Activated naive CD4-positive, alpha-beta T cell treated with anti-CD3 and anti-CD28 coated beads for 36 hours (primary cell): ENCODE data around the gene EID2B. TPM values are rescaled to one million over a fixed set of nuclear protein-coding genes. Genes with fewer than 3 reads are reported as not detected.

Experiments used
- CTCF ChIA-PET: fragments of 350-600 bp; sonication (Branson Sonifier 250); formaldehyde crosslinking; loops from one replicate; lab custom pipeline; 2021; ENCODE audit warnings: antibody characterized with exemption; lab: Charles Lee
- DNase-seq: peaks from one replicate; pipeline ENCODE4 v3.0.0-alpha.2; 2020
- H3K27ac Mint-ChIP-seq: one replicate; pipeline ENCODE4 v1.8.0; 2021; ENCODE audit warnings: mild to moderate bottlenecking, mixed read lengths
- H3K27me3 Mint-ChIP-seq: one replicate; pipeline ENCODE4 v1.8.0; 2021; ENCODE audit warnings: low read depth, mixed read lengths
- H3K36me3 Mint-ChIP-seq: one replicate; pipeline ENCODE4 v1.8.0; 2021; ENCODE audit warnings: low read depth, mixed read lengths
- H3K4me1 Mint-ChIP-seq: one replicate; pipeline ENCODE4 v1.8.0; 2021; ENCODE audit warnings: low read depth, mixed read lengths
- H3K4me3 Mint-ChIP-seq: one replicate; pipeline ENCODE4 v1.8.0; 2021; ENCODE audit warnings: mild to moderate bottlenecking, moderate library complexity, mixed read lengths
- H3K9me3 Mint-ChIP-seq: one replicate; pipeline ENCODE4 v1.8.0; 2021; ENCODE audit warnings: mixed read lengths
- intact Hi-C: fragments of 100-400 bp; cut with micrococcal nuclease; formaldehyde crosslinking; loops from one replicate; pipeline ENCODE4 v1.15.1; 2023
- total RNA-seq, 2 experiments: library from RNA; stranded (reverse); gene quantifications; one replicate each; pipeline ENCODE4 v1.2.3, GENCODE V29; 2021

EID2B gene
- total RNA-seq, 2 experiments from 2014 or later = 5.7 to 6.2 TPM

GRCh38 chr19:39508629-39509028, 24.0 kb downstream of the EID2B start:
- intact Hi-C loops = no loop called here
- Mint-ChIP-seq H3K4me3 (no peak overlapping the region), H3K27me3 (peaks cover 52% of the 10 kb centered on the region), H3K9me3 (no peaks in the 10 kb centered on the region), H3K4me1 (peaks cover 16% of the 10 kb centered on the region), H3K36me3 (no peaks in the 10 kb centered on the region), H3K27ac (no peak overlapping the region)
- CTCF ChIA-PET = interaction anchor here (0.7 to 3.6 kb wide), 2 partner anchors 13 to 25 kb away, joined by 3 to 22 read pairs; partner anchors contain the start of gene EID2B
- DNase-seq = no peak

- no peak for DNase-seq
- CTCF ChIA-PET = interaction anchor here (0.7 to 3.6 kb wide), 2 partner anchors 10 to 25 kb away, joined by 3 to 22 read pairs; partner anchors contain the start of gene EID2B
- Mint-ChIP-seq H3K36me3 (no peaks in the 10 kb centered on the region), H3K27me3 (peaks cover 52% of the 10 kb centered on the region), H3K27ac (no peak overlapping the region), H3K9me3 (no peaks in the 10 kb centered on the region), H3K4me3 (peak overlapping the region; percentile 74), H3K4me1 (peaks cover 23% of the 10 kb centered on the region)
- intact Hi-C loops = no loop called here
Measured at GRCh38 chr19:39507715-39508364, 24.8 kb downstream of the EID2B start.

- peak overlapping the region; percentile 74 for H3K4me3 Mint-ChIP-seq
- intact Hi-C loops = no loop called here
- CTCF ChIA-PET = interaction anchor here (0.7 to 3.6 kb wide), 2 partner anchors 9 to 26 kb away, joined by 3 to 22 read pairs; partner anchors contain the start of gene EID2B
- peaks cover 23% of the 10 kb centered on the region for H3K4me1 Mint-ChIP-seq
- DNase-seq = peak; percentile 45
- H3K27me3 Mint-ChIP-seq = peaks cover 49% of the 10 kb centered on the region
- no peaks in the 10 kb centered on the region for H3K9me3 Mint-ChIP-seq
- H3K27ac Mint-ChIP-seq = no peak overlapping the region
- H3K36me3 Mint-ChIP-seq = no peaks in the 10 kb centered on the region
Measured at GRCh38 chr19:39506944-39507714, 25.5 kb downstream of the EID2B start.

GRCh38 chr19:39506598-39506943, 26.1 kb downstream of the EID2B start:
- intact Hi-C loops = no loop called here
- CTCF ChIA-PET = interaction anchor here (3.6 kb wide), 1 partner anchor 27 kb away, joined by 22 read pairs; the partner anchor contains the start of gene EID2B
- Mint-ChIP-seq H3K27me3 (peaks cover 51% of the 10 kb centered on the region), H3K9me3 (no peaks in the 10 kb centered on the region), H3K4me3 (peak overlapping the region; percentile 55), H3K36me3 (no peaks in the 10 kb centered on the region), H3K27ac (no peak overlapping the region), H3K4me1 (peaks cover 23% of the 10 kb centered on the region)
- DNase-seq = no peak

DNA sequence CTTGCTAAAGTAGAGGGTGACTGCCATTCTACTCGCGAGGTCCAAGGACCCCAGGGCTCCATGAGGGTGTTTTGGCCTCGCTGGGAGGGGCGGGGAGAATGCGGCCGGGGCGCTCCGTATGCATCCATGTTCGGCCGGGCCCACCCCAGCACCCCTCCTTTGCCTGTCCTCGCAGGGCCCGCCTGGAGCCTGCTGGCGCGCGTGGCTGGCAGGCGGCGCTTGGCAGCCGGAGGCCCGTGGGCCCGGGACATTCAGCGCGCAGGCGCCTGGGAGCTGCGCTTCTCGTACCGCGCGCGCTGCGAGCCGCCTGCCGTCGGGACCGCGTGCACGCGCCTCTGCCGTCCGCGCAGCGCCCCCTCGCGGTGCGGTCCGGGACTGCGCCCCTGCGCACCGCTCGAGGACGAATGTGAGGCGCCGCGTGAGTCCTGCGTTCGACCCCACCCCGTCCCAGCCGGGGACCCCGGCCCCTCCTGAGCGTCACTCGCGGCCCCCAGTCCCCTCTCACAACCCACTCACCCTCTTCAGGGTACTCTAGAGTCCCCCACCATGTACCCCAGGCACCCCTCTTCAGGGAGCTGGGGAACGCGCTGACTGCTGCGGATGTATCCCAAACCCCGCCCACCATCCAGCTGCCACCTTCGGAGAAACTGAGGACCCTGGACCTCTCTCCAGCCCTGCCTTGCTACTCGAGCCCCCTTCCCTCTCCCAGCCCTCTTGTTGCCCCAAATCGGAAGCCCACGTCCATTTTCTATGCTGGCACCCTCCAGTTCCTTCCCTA, 29.8 kb downstream of the EID2B start:
- peak; percentile 68 for DNase-seq
- Mint-ChIP-seq H3K9me3 (no peaks in the 10 kb centered on the region), H3K27me3 (peaks cover 65% of the 10 kb centered on the region), H3K27ac (no peak overlapping the region), H3K4me1 (peaks cover 34% of the 10 kb centered on the region), H3K36me3 (no peaks in the 10 kb centered on the region), H3K4me3 (no peak overlapping the region)
- CTCF ChIA-PET = interaction anchor here (0.7 to 1.5 kb wide), 11 partner anchors 9 to 164 kb away, joined by 3 to 15 read pairs (median 4); partner anchors contain the start of gene EID2B
- intact Hi-C loops = no loop called here

DNA sequence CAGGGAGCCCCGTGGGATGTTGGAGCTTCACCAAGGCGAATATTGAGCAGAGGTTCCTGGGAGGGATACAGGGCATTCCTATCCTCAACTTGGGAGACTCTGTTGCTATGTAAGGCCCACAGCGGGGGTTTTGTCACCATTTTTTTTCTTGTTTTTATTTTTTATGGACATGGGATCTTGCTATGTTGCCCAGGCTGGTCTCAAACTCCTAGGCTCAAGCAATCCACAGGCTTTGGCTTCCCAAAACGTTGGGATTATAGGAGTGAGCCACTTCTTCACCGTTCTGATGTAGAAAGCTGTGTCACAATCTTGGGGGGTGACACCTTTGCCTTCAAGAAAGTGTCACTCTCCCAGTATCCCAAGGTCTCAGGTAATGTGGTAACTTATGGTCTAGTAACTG, 31.3 kb downstream of the EID2B start:
- intact Hi-C loops = no loop called here
- Mint-ChIP-seq H3K36me3 (no peaks in the 10 kb centered on the region), H3K27me3 (peaks cover 56% of the 10 kb centered on the region)

DNA sequence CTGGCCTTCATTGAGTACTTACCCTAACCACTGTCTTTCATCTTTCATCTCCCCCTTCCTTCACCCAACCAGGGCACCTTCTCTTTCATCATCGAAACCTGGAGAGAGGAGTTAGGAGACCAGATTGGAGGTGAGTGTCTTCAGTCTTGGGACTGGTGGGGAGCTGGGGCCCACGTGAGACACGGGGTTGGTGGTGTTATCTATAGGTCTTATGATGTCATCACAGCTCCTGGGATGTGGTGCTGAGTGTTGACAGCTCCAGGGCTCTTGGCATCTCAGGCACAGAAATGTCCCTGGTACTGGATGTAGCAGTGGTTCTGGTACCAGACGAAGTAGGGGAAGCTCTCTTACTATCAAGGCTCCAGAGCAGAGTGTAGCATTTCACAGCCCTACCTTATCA, 32.1 kb downstream of the EID2B start:
- peaks cover 22% of the 10 kb centered on the region for H3K4me1 Mint-ChIP-seq
- H3K9me3 Mint-ChIP-seq = no peaks in the 10 kb centered on the region
- H3K36me3 Mint-ChIP-seq = no peaks in the 10 kb centered on the region
- DNase-seq = no peak
- intact Hi-C loops = no loop called here
- CTCF ChIA-PET = interaction anchor here (0.8 to 4.6 kb wide), 4 partner anchors 11 to 60 kb away, joined by 3 to 40 read pairs (median 4); partner anchors contain the start of gene EID2B
- H3K27me3 Mint-ChIP-seq = peaks cover 51% of the 10 kb centered on the region
- no peak overlapping the region for H3K4me3 Mint-ChIP-seq
- H3K27ac Mint-ChIP-seq = no peak overlapping the region

More for the DNA sequence above, 31.3 kb downstream of the EID2B start:
- Mint-ChIP-seq H3K27ac (no peak overlapping the region), H3K4me1 (peaks cover 25% of the 10 kb centered on the region), H3K4me3 (no peak overlapping the region), H3K9me3 (no peaks in the 10 kb centered on the region)
- CTCF ChIA-PET = interaction anchor here (0.9 to 4.6 kb wide), 4 partner anchors 10 to 60 kb away, joined by 3 to 40 read pairs (median 4); partner anchors contain the start of gene EID2B
- no peak for DNase-seq

DNA sequence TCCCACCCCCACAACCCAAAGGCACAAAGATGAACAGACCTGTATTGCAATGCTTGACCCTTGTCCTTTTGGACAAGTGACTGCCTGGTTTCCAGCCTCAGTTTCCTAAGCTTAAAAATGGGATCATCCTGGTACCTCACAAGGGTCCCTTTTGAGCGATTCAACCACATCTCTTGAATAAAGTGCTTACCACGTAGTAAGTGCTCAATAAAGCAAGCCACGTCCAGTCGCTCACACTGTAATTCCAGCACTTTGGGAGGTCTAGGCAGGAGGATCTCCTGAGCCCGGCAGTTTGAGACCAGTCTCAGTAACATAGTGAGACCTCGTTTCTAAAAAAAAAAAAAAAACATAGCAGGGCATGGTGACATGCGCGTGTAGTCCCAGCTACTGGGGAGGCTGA, 32.7 kb downstream of the EID2B start:
- no peaks in the 10 kb centered on the region for H3K9me3 Mint-ChIP-seq
- CTCF ChIA-PET = interaction anchor here (0.6 to 4.6 kb wide), 2 partner anchors 33 to 93 kb away, joined by 3 to 40 read pairs; partner anchors contain the start of gene EID2B
- DNase-seq = no peak
- peaks cover 49% of the 10 kb centered on the region for H3K27me3 Mint-ChIP-seq
- H3K4me1 Mint-ChIP-seq = peaks cover 22% of the 10 kb centered on the region
- no peak overlapping the region for H3K27ac Mint-ChIP-seq
- intact Hi-C loops = loop anchor here (2.0 kb wide), 1 partner anchor 59 kb away; no protein-coding TSS in a partner anchor
- peak overlapping the region; percentile 37 for H3K4me3 Mint-ChIP-seq
- H3K36me3 Mint-ChIP-seq = no peaks in the 10 kb centered on the region

DNA sequence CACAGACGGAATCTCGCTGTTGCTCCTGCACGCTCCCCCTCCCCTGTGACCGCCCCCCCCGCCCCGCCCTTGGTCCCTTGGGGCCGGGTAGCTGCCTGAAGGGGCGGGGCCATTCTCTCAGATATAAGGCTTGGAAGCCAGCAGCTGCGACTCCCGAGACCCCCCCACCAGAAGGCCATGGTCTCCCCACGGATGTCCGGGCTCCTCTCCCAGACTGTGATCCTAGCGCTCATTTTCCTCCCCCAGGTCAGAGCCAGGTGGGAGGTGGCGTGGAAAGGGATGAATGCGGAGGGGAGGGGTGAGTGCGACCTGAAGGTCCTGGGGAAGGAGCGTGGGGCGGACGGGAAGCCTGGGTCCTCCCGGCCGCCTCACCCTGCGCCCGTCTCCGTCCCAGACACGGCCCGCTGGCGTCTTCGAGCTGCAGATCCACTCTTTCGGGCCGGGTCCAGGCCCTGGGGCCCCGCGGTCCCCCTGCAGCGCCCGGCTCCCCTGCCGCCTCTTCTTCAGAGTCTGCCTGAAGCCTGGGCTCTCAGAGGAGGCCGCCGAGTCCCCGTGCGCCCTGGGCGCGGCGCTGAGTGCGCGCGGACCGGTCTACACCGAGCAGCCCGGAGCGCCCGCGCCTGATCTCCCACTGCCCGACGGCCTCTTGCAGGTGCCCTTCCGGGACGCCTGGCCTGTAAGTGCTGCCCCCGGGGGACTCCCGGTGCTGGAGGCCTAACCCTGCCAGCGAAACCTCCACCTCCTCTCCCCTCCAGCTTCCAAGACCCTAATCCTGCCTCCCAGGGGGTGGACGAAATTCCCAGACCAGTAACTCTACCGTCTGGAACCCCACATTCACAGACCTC, 33.6 kb downstream of the EID2B start, which contains the start of gene DLL3:
Gene DLL3, plus strand, starts transcription at position 150 of the 845 bp plus-strand sequence. Its CDS starts 28 bp downstream, at position 178.
- CTCF ChIA-PET = interaction anchor here (2.0 to 4.6 kb wide), 3 partner anchors 34 to 173 kb away, joined by 7 to 40 read pairs (median 7); partner anchors contain the start of gene EID2B
- intact Hi-C loops = loop anchor here (1.0 to 2.0 kb wide), 3 partner anchors 34 to 173 kb away; no protein-coding TSS in a partner anchor
- Mint-ChIP-seq H3K27ac (no peak within 1 kb of the TSS), H3K27me3 (peaks cover 41% of the 10 kb centered on the region), H3K36me3 (no peaks in the 10 kb centered on the region), H3K4me1 (peaks cover 22% of the 10 kb centered on the region), H3K4me3 (peak within 1 kb of the TSS; percentile 46), H3K9me3 (no peaks in the 10 kb centered on the region)
- DNase-seq = no peak

- H3K27ac Mint-ChIP-seq = no peak overlapping the region
- no peaks in the 10 kb centered on the region for H3K36me3 Mint-ChIP-seq
- CTCF ChIA-PET = interaction anchor here (0.7 to 4.6 kb wide), 13 partner anchors 9 to 484 kb away, joined by 3 to 40 read pairs (median 3); partner anchors contain the start of gene EID2B
- peaks cover 18% of the 10 kb centered on the region for H3K4me1 Mint-ChIP-seq
- H3K4me3 Mint-ChIP-seq = peak overlapping the region; percentile 46
- H3K27me3 Mint-ChIP-seq = peaks cover 33% of the 10 kb centered on the region
- peak; percentile 63 for DNase-seq
- H3K9me3 Mint-ChIP-seq = no peaks in the 10 kb centered on the region
- intact Hi-C loops = loop anchor here (1.0 to 2.0 kb wide), 3 partner anchors 35 to 174 kb away; no protein-coding TSS in a partner anchor
Measured at GRCh38 chr19:39497996-39498797, 34.5 kb downstream of the EID2B start.
